PC-9 (cell line): ENCODE measurements around the gene CARD11.

ENCODE experiments used
- EZH2 ChIP-seq: fragments of 200-600 bp; sonication (generic); IDR thresholded peaks from 2 replicates; pipeline ENCODE4 v1.8.0; 2017; ENCODE audit warnings: antibody characterized with exemption, low read depth
- TF ChIP-seq, protein P1 (sequence below): fragments of 200-600 bp; sonication (generic); conservative IDR thresholded peaks from 2 replicates; pipeline ENCODE4 v1.6.1; 2017; ENCODE audit warnings: mixed run types, antibody characterized with exemption, mild to moderate bottlenecking, moderate library complexity

DNA sequence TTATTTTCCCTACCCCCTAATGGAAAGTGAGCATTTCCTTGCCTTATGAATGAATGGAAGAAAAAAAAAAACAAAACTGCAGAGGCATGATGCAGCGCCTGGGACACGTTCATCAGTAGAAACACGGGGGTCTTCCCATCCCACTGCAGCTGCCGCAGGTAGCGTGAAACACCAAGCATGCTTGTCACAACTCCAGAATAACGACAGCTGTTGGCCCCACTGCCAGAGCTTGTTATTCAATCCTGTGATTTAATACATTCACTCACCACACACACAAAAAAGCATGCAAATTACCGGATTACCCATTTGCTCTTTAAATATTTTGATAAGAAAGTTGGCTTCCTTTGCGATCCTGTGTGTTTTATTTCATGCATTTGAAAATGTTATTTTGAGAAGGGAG is 151.1 kb downstream of the CARD11 start:
- TF ChIP-seq, protein P1, sequence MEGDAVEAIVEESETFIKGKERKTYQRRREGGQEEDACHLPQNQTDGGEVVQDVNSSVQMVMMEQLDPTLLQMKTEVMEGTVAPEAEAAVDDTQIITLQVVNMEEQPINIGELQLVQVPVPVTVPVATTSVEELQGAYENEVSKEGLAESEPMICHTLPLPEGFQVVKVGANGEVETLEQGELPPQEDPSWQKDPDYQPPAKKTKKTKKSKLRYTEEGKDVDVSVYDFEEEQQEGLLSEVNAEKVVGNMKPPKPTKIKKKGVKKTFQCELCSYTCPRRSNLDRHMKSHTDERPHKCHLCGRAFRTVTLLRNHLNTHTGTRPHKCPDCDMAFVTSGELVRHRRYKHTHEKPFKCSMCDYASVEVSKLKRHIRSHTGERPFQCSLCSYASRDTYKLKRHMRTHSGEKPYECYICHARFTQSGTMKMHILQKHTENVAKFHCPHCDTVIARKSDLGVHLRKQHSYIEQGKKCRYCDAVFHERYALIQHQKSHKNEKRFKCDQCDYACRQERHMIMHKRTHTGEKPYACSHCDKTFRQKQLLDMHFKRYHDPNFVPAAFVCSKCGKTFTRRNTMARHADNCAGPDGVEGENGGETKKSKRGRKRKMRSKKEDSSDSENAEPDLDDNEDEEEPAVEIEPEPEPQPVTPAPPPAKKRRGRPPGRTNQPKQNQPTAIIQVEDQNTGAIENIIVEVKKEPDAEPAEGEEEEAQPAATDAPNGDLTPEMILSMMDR, result no peak
- TF ChIP-seq EZH2, result no peak
